WTC11 (cell line): ENCODE data around the gene RASSF1.

Experiments used
- CREB1 ChIP-seq: sonication (generic); formaldehyde crosslinking; IDR thresholded peaks from 2 replicates; pipeline ENCODE4 v1.8.0; 2023; ENCODE audit warnings: mild to moderate bottlenecking, missing genetic modification reagents
- CTCF ChIP-seq: fragments of 200-600 bp; IDR thresholded peaks from 2 replicates; pipeline ENCODE4 v1.8.0; 2022; ENCODE audit warnings: antibody characterized with exemption
- ERG ChIP-seq: fragments of 250-450 bp; sonication (Bioruptor Pico); IDR thresholded peaks from 2 replicates; pipeline ENCODE4 v1.8.0; 2021; ENCODE audit warnings: mild to moderate bottlenecking
- FOXK1 ChIP-seq: sonication (generic); formaldehyde crosslinking; IDR thresholded peaks from 2 replicates; pipeline ENCODE4 v1.8.0; 2022; ENCODE audit warnings: mild to moderate bottlenecking, moderate library complexity, missing genetic modification reagents
- HMGA2 ChIP-seq: fragments of 250-450 bp; sonication (Bioruptor Pico); IDR thresholded peaks from 2 replicates; pipeline ENCODE4 v1.4.0; 2021; ENCODE audit warnings: mild to moderate bottlenecking, moderate library complexity
- MAX ChIP-seq: sonication (generic); formaldehyde crosslinking; IDR thresholded peaks from 2 replicates; pipeline ENCODE4 v1.8.0; 2022; ENCODE audit warnings: mild to moderate bottlenecking, missing genetic modification reagents
- SP1 ChIP-seq: sonication (generic); formaldehyde crosslinking; conservative IDR thresholded peaks from 2 replicates; pipeline ENCODE4 v1.8.1; 2022; ENCODE audit warnings: missing genetic modification reagents
- STAT6 ChIP-seq: sonication (generic); formaldehyde crosslinking; conservative IDR thresholded peaks from 2 replicates; pipeline ENCODE4 v1.8.1; 2023; ENCODE audit warnings: mild to moderate bottlenecking, low read depth, missing genetic modification reagents, moderate library complexity
- USF2 ChIP-seq: sonication (generic); formaldehyde crosslinking; IDR thresholded peaks from 2 replicates; pipeline ENCODE4 v1.8.1; 2023; ENCODE audit warnings: mild to moderate bottlenecking, missing genetic modification reagents, moderate library complexity
- ZNF232 ChIP-seq: sonication (generic); formaldehyde crosslinking; IDR thresholded peaks from 2 replicates; pipeline ENCODE4 v1.8.0; 2022; ENCODE audit warnings: mild to moderate bottlenecking, missing genetic modification reagents

- 0 out of 2 replicates have a peak, but pooled peaks have one; percentile 12 for TF ChIP-seq HMGA2 (CRISPR knock-in tag)
- peak; percentile 81 for TF ChIP-seq MAX (CRISPR knock-in tag)
- no peak for TF ChIP-seq CTCF
- peak; percentile 89 for TF ChIP-seq FOXK1 (CRISPR knock-in tag)
- TF ChIP-seq SP1 (CRISPR knock-in tag), result peak; percentile 99
- no peak for TF ChIP-seq CREB1
- TF ChIP-seq USF2 (CRISPR knock-in tag), result no peak
- no peak for TF ChIP-seq STAT6 (CRISPR knock-in tag)
- TF ChIP-seq ZNF232 (CRISPR knock-in tag), result peak; percentile 18; the same call in 1 of the 2 replicates
- TF ChIP-seq ERG, result no peak
These were observed 48.2 kb downstream of the RASSF1 start, which contains the start of gene IFRD2 for GRCh38 chr3:50292159-50293078.
